SK-N-SH (cell line): Measurements from ENCODE around the gene ETV6. TPM values are rescaled to one million over a fixed set of nuclear protein-coding genes. Genes with fewer than 3 reads are reported as not detected.

ENCODE experiments used
- CTCF ChIA-PET: fragments of 300-600, 350-600 bp; formaldehyde crosslinking; extraction: SDS; loops from one replicate; lab custom pipeline; 2021; lab: Yijun Ruan, JAX
- POLR2A ChIA-PET: fragments of 350-600 bp; sonication (Branson Sonifier 250); formaldehyde crosslinking; extraction: SDS; loops from one replicate; lab custom pipeline; 2020; ENCODE audit warnings: antibody characterized with exemption, inconsistent platforms; lab: Yijun Ruan, JAX
- DNase-seq: peaks from one replicate; pipeline ENCODE4 v3.0.0; 2012
- H2AFZ ChIP-seq: fragments of 200-600 bp; sonication (generic); 2 replicates; pipeline ENCODE4 v1.8.1; 2016; ENCODE audit warnings: antibody characterized with exemption, mild to moderate bottlenecking, low read depth
- H3F3A ChIP-seq: fragments of 200-600 bp; sonication (generic); replicated peaks from 2 replicates; pipeline ENCODE3; 2016; ENCODE audit warnings: antibody characterized with exemption, mild to moderate bottlenecking; ENCODE audit not compliant: insufficient read depth
- H3K27ac ChIP-seq, 2 experiments: fragments of 200-500 bp in 1 of 2; fragments of 200-600 bp in 1 of 2; sonication (Bioruptor generic) in 1 of 2; sonication (generic), shearing (Covaris generic) in 1 of 2; 2 replicates each; pipeline versions ENCODE4 v1.5.1 to v1.6.1; 2014 to 2016; ENCODE audit warnings: low read depth in 2 of 2, inconsistent platforms in 1 of 2, low read length in 1 of 2, mild to moderate bottlenecking in 1 of 2, mixed read lengths in 1 of 2
- H3K27me3 ChIP-seq: fragments of 200-600 bp; sonication (generic), shearing (Covaris generic); 2 replicates; pipeline ENCODE4 v1.6.1; 2016; ENCODE audit warnings: mixed run types; ENCODE audit not compliant: insufficient read depth
- H3K36me3 ChIP-seq, 2 experiments: fragments of 200-500 bp in 1 of 2; fragments of 200-600 bp in 1 of 2; sonication (Bioruptor generic) in 1 of 2; sonication (generic) in 1 of 2; replicated peaks in 1 of 2; 2 replicates each; pipeline versions ENCODE3 to v1.5.1; 2014 to 2016; ENCODE audit warnings: low read length in 1 of 2, mild to moderate bottlenecking in 1 of 2; ENCODE audit not compliant: insufficient read depth in 2 of 2, control insufficient read depth in 1 of 2
- H3K4me1 ChIP-seq, 2 experiments: fragments of 200-500 bp in 1 of 2; fragments of 200-600 bp in 1 of 2; sonication (Bioruptor generic) in 1 of 2; sonication (generic), shearing (Covaris generic) in 1 of 2; 2 replicates each; pipeline versions ENCODE4 v1.5.1 to v1.6.1; 2014 to 2016; ENCODE audit warnings: low read depth in 1 of 2, low read length in 1 of 2, mixed run types in 1 of 2; ENCODE audit not compliant: insufficient read depth in 2 of 2, control insufficient read depth in 1 of 2
- H3K4me2 ChIP-seq: fragments of 200-600 bp; sonication (generic), shearing (Covaris generic); 2 replicates; pipeline ENCODE4 v1.6.1; 2017; ENCODE audit warnings: mixed run types
- H3K4me3 ChIP-seq, 2 experiments: fragments of 200-500 bp in 1 of 2; fragments of 200-600 bp in 1 of 2; sonication (Bioruptor generic) in 1 of 2; sonication (generic), shearing (Covaris generic) in 1 of 2; 2 replicates each; pipeline versions ENCODE4 v1.5.1 to v1.8.1; 2014 to 2016; ENCODE audit warnings: low read depth in 2 of 2, inconsistent platforms in 1 of 2, low read length in 1 of 2, mild to moderate bottlenecking in 1 of 2, mixed read lengths in 1 of 2, moderate library complexity in 1 of 2
- H3K79me2 ChIP-seq: fragments of 200-600 bp; sonication (generic); 2 replicates; pipeline ENCODE4 v1.8.1; 2017; ENCODE audit warnings: mild to moderate bottlenecking; ENCODE audit not compliant: insufficient read depth
- H3K9ac ChIP-seq: fragments of 200-600 bp; sonication (generic); 2 replicates; pipeline ENCODE4 v1.6.1; 2017; ENCODE audit warnings: mixed run types
- H3K9me2 ChIP-seq: fragments of 200-600 bp; sonication (generic); 2 replicates; pipeline ENCODE4 v1.6.1; 2017; ENCODE audit warnings: mixed run types
- H3K9me3 ChIP-seq: fragments of 200-600 bp; sonication (generic); 2 replicates; pipeline ENCODE4 v1.6.1; 2017; ENCODE audit warnings: mixed run types, mild to moderate bottlenecking, moderate library complexity
- H4K20me1 ChIP-seq: fragments of 200-600 bp; sonication (generic); 2 replicates; pipeline ENCODE4 v1.6.1; 2017; ENCODE audit warnings: mild to moderate bottlenecking, mixed run types; ENCODE audit not compliant: insufficient read depth
- CHD2 ChIP-seq: fragments of 150-350 bp; IDR thresholded peaks from 2 replicates; pipeline ENCODE4 v1.6.1; 2018; ENCODE audit warnings: low read length; ENCODE audit not compliant: partially characterized antibody
- ELF1 ChIP-seq: IDR thresholded peaks from 2 replicates; pipeline ENCODE4 v1.4.0; 2012
- EP300 ChIP-seq, 2 experiments: IDR thresholded peaks; 2 replicates each; pipeline versions ENCODE4 v1.4.0 to v1.6.1; 2012; ENCODE audit warnings: borderline replicate concordance in 1 of 2, low read depth in 1 of 2, low read length in 1 of 2
- EZH2phosphoT487 ChIP-seq: fragments of 200-600 bp; sonication (generic); IDR thresholded peaks from 2 replicates; pipeline ENCODE4 v1.6.1; 2017; ENCODE audit warnings: low read depth, mixed run types, mild to moderate bottlenecking, antibody characterized with exemption, moderate library complexity, borderline replicate concordance
- FOSL2 ChIP-seq: IDR thresholded peaks from 2 replicates; pipeline ENCODE4 v1.4.0; 2012; ENCODE audit warnings: low read depth, mild to moderate bottlenecking, moderate library complexity, borderline replicate concordance
- FOXJ3 ChIP-seq: sonication (generic); formaldehyde crosslinking; IDR thresholded peaks from 2 replicates; pipeline ENCODE4 v1.5.1; 2020; ENCODE audit warnings: mild to moderate bottlenecking, missing genetic modification reagents
- FOXM1 ChIP-seq: IDR thresholded peaks from 2 replicates; pipeline ENCODE4 v1.4.0; 2012; ENCODE audit warnings: low read depth, mild to moderate bottlenecking
- GATA2 ChIP-seq: sonication (generic); formaldehyde crosslinking; IDR thresholded peaks from 2 replicates; pipeline ENCODE4 v1.5.0; 2020; ENCODE audit warnings: mild to moderate bottlenecking, missing genetic modification reagents
- JUND ChIP-seq: IDR thresholded peaks from 2 replicates; pipeline ENCODE4 v1.4.0; 2012
- MEF2A ChIP-seq: IDR thresholded peaks from 2 replicates; pipeline ENCODE4 v1.4.0; 2012; ENCODE audit warnings: low read depth, borderline replicate concordance
- MXI1 ChIP-seq: IDR thresholded peaks from 2 replicates; pipeline ENCODE4 v1.6.1; 2012; ENCODE audit warnings: mild to moderate bottlenecking, low read depth, low read length, improper control_type of control experiment
- NFIC ChIP-seq: IDR thresholded peaks from 2 replicates; pipeline ENCODE4 v1.4.0; 2012; ENCODE audit warnings: borderline replicate concordance
- NRF1 ChIP-seq: IDR thresholded peaks from 2 replicates; pipeline ENCODE4 v1.6.1; 2012; ENCODE audit warnings: low read depth, mild to moderate bottlenecking, low read length
- POLR2AphosphoS5 ChIP-seq: IDR thresholded peaks from 2 replicates; pipeline ENCODE4 v1.6.1; 2012; ENCODE audit warnings: low read depth, low read length
- RAD21 ChIP-seq: IDR thresholded peaks from 2 replicates; pipeline ENCODE4 v1.6.1; 2012; ENCODE audit warnings: mild to moderate bottlenecking, low read length
- RCOR1 ChIP-seq: fragments of 150-350 bp; IDR thresholded peaks from 2 replicates; pipeline ENCODE4 v1.6.1; 2017; ENCODE audit warnings: antibody characterized with exemption, low read length
- RFX5 ChIP-seq: IDR thresholded peaks from 2 replicates; pipeline ENCODE4 v1.6.1; 2012; ENCODE audit warnings: mild to moderate bottlenecking, improper control_type of control experiment, low read length
- RXRA ChIP-seq: IDR thresholded peaks from 2 replicates; pipeline ENCODE4 v1.4.0; 2012; ENCODE audit warnings: low read depth, mild to moderate bottlenecking, borderline replicate concordance
- SIN3A ChIP-seq: IDR thresholded peaks from 2 replicates; pipeline ENCODE4 v1.6.1; 2012; ENCODE audit warnings: low read depth, mild to moderate bottlenecking, low read length, moderate library complexity, borderline replicate concordance
- SMC3 ChIP-seq: IDR thresholded peaks from 2 replicates; pipeline ENCODE4 v1.6.1; 2012; ENCODE audit warnings: low read depth, low read length, improper control_type of control experiment
- TAF1 ChIP-seq: IDR thresholded peaks from 2 replicates; pipeline ENCODE4 v1.6.1; 2012; ENCODE audit warnings: low read depth, mild to moderate bottlenecking, low read length, moderate library complexity, borderline replicate concordance
- TCF12 ChIP-seq: IDR thresholded peaks from 2 replicates; pipeline ENCODE4 v1.4.0; 2012
- TEAD4 ChIP-seq: IDR thresholded peaks from 2 replicates; pipeline ENCODE4 v1.4.0; 2012; ENCODE audit warnings: mild to moderate bottlenecking, borderline replicate concordance; ENCODE audit not compliant: insufficient read depth
- WGBS: methylation state at CpG from one replicate; pipeline ENCODE4 v1.1.6; 2017; ENCODE audit warnings: low lambda C conversion rate; 5-methylcytosine and 5-hydroxymethylcytosine counted together
- polyA plus RNA-seq, 3 experiments: library from polyadenylated mRNA; depleted of rRNA; stranded (reverse); fragments of >200 nt; gene quantifications; 2 replicates each; pipeline ENCODE4 v1.2.3, GENCODE V29; 2012
- TF ChIP-seq, protein P1 (sequence below): fragments of 150-350 bp; IDR thresholded peaks from 2 replicates; pipeline ENCODE4 v1.6.1; 2017; ENCODE audit warnings: antibody characterized with exemption, low read length, low read depth, borderline replicate concordance
- TF ChIP-seq, protein P2 (sequence below): IDR thresholded peaks from 2 replicates; pipeline ENCODE4 v1.4.0; 2012; ENCODE audit warnings: low read depth
- TF ChIP-seq, protein P3 (sequence below): IDR thresholded peaks from 2 replicates; pipeline ENCODE4 v1.4.0; 2012; ENCODE audit warnings: low read depth, borderline replicate concordance
- TF ChIP-seq, protein P4 (sequence below): fragments of 200-600 bp; sonication (generic); IDR thresholded peaks from 2 replicates; pipeline ENCODE4 v1.6.1; 2017; ENCODE audit warnings: antibody characterized with exemption, mild to moderate bottlenecking, moderate library complexity
- TF ChIP-seq, protein P5 (sequence below): fragments of 150-350 bp; IDR thresholded peaks from 2 replicates; pipeline ENCODE4 v1.6.1; 2016; ENCODE audit warnings: mild to moderate bottlenecking, low read depth, low read length
- TF ChIP-seq, protein P6 (sequence below): IDR thresholded peaks from 2 replicates; pipeline ENCODE4 v1.4.0; 2012; ENCODE audit warnings: low read depth, borderline replicate concordance

Gene ETV6
- polyA plus RNA-seq, 1 of the 3 experiments (the other 2 are of a cell fraction), result 4.0 TPM

DNA sequence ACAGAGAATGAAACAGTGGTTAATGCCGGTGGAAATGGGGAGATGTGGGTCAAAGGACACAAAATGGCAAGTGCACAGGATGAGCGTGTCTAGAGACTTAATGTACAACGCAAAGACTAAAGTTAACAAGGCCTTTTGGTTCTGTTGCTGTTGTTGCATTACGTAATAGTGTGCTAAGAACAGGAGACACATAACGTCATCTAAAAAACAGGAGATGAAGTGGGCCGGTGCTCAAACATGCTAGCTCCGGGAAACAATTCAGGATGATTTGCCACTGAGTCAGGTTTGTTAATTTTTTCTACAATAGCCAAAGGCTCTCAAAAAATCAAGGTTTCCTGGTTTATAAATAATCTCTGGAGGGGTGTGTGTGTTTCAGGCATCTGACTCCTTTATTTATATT, 55.5 kb downstream of the ETV6 start:
- CTCF ChIA-PET, result interaction anchor here (0.7 to 0.8 kb wide), 2 partner anchors 15 to 17 kb away, joined by 3 read pairs; no protein-coding TSS in a partner anchor
- Histone ChIP-seq H4K20me1 (no peaks in the 10 kb centered on the region; the same call in 1 of the 2 replicates), H3K27ac (peak overlapping the region; percentile 48 to 75; a peak in 3 of 4 replicates), H3K4me1 (peaks cover 19 to 37% of the 10 kb centered on the region in 2 experiments; a peak in 3 of 4 replicates), H3K79me2 (peaks cover 89% of the 10 kb centered on the region), H3K9me2 (no peaks in the 10 kb centered on the region), H3K9me3 (no peaks in the 10 kb centered on the region), H2AFZ (no peak overlapping the region), H3F3A (peaks cover 11% of the 10 kb centered on the region), H3K36me3 (no peaks in the 10 kb centered on the region), H3K9ac (0 out of 2 replicates have a peak overlapping the region, but pooled peaks have one; percentile 25), H3K4me2 (0 out of 2 replicates have a peak overlapping the region, but pooled peaks have one; percentile 25), H3K27me3 (no peaks in the 10 kb centered on the region), H3K4me3 (no peak overlapping the region)
- POLR2A ChIA-PET, result interaction anchor here (0.6 kb wide), 1 partner anchor 426 kb away, joined by 6 read pairs; no protein-coding TSS in a partner anchor
- 45% methylated on average over 7 of the region's 7 CpGs for WGBS
- DNase-seq, result no peak
- no peak for TF ChIP-seq MXI1
- TF ChIP-seq JUND, result peak; percentile 34
- TF ChIP-seq CHD2, result no peak
- TF ChIP-seq RAD21, result no peak
- TF ChIP-seq, protein P1, sequence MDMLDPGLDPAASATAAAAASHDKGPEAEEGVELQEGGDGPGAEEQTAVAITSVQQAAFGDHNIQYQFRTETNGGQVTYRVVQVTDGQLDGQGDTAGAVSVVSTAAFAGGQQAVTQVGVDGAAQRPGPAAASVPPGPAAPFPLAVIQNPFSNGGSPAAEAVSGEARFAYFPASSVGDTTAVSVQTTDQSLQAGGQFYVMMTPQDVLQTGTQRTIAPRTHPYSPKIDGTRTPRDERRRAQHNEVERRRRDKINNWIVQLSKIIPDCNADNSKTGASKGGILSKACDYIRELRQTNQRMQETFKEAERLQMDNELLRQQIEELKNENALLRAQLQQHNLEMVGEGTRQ, result no peak
- TF ChIP-seq POLR2AphosphoS5, result no peak
- TF ChIP-seq FOXM1, result no peak
- TF ChIP-seq, protein P2, sequence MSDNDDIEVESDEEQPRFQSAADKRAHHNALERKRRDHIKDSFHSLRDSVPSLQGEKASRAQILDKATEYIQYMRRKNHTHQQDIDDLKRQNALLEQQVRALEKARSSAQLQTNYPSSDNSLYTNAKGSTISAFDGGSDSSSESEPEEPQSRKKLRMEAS, result no peak
- TF ChIP-seq RCOR1, result no peak
- no peak for TF ChIP-seq RFX5
- TF ChIP-seq, protein P3, sequence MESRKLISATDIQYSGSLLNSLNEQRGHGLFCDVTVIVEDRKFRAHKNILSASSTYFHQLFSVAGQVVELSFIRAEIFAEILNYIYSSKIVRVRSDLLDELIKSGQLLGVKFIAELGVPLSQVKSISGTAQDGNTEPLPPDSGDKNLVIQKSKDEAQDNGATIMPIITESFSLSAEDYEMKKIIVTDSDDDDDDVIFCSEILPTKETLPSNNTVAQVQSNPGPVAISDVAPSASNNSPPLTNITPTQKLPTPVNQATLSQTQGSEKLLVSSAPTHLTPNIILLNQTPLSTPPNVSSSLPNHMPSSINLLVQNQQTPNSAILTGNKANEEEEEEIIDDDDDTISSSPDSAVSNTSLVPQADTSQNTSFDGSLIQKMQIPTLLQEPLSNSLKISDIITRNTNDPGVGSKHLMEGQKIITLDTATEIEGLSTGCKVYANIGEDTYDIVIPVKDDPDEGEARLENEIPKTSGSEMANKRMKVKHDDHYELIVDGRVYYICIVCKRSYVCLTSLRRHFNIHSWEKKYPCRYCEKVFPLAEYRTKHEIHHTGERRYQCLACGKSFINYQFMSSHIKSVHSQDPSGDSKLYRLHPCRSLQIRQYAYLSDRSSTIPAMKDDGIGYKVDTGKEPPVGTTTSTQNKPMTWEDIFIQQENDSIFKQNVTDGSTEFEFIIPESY, result no peak
- no peak for TF ChIP-seq SMC3
- TF ChIP-seq EZH2phosphoT487, result no peak
- TF ChIP-seq ELF1, result no peak
- TF ChIP-seq, protein P4, sequence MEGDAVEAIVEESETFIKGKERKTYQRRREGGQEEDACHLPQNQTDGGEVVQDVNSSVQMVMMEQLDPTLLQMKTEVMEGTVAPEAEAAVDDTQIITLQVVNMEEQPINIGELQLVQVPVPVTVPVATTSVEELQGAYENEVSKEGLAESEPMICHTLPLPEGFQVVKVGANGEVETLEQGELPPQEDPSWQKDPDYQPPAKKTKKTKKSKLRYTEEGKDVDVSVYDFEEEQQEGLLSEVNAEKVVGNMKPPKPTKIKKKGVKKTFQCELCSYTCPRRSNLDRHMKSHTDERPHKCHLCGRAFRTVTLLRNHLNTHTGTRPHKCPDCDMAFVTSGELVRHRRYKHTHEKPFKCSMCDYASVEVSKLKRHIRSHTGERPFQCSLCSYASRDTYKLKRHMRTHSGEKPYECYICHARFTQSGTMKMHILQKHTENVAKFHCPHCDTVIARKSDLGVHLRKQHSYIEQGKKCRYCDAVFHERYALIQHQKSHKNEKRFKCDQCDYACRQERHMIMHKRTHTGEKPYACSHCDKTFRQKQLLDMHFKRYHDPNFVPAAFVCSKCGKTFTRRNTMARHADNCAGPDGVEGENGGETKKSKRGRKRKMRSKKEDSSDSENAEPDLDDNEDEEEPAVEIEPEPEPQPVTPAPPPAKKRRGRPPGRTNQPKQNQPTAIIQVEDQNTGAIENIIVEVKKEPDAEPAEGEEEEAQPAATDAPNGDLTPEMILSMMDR, result no peak
- TF ChIP-seq EP300 (IDR thresholded peaks at IDR 0.05; ENCODE audit: borderline replicate concordance in 1 of 2, low read depth in 1 of 2, low read length in 1 of 2), result no peak
- no peak for TF ChIP-seq MEF2A
- TF ChIP-seq GATA2 (CRISPR knock-in tag), result no peak
- no peak for TF ChIP-seq SIN3A
- TF ChIP-seq FOXJ3 (CRISPR knock-in tag), result no peak
- TF ChIP-seq, protein P5, sequence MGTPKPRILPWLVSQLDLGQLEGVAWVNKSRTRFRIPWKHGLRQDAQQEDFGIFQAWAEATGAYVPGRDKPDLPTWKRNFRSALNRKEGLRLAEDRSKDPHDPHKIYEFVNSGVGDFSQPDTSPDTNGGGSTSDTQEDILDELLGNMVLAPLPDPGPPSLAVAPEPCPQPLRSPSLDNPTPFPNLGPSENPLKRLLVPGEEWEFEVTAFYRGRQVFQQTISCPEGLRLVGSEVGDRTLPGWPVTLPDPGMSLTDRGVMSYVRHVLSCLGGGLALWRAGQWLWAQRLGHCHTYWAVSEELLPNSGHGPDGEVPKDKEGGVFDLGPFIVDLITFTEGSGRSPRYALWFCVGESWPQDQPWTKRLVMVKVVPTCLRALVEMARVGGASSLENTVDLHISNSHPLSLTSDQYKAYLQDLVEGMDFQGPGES, result no peak
- no peak for TF ChIP-seq RXRA
- no peak for TF ChIP-seq TAF1
- TF ChIP-seq TEAD4, result no peak
- peak; percentile 49; the same call in 1 of the 2 replicates for TF ChIP-seq FOSL2
- TF ChIP-seq TCF12, result peak; percentile 39
- TF ChIP-seq NRF1, result no peak
- TF ChIP-seq, protein P6, sequence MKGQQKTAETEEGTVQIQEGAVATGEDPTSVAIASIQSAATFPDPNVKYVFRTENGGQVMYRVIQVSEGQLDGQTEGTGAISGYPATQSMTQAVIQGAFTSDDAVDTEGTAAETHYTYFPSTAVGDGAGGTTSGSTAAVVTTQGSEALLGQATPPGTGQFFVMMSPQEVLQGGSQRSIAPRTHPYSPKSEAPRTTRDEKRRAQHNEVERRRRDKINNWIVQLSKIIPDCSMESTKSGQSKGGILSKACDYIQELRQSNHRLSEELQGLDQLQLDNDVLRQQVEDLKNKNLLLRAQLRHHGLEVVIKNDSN, result no peak
- TF ChIP-seq NFIC, result 0 out of 2 replicates have a peak, but pooled peaks have one; percentile 7
